Measurements from ENCODE around the gene SLCO3A1.

DNA sequence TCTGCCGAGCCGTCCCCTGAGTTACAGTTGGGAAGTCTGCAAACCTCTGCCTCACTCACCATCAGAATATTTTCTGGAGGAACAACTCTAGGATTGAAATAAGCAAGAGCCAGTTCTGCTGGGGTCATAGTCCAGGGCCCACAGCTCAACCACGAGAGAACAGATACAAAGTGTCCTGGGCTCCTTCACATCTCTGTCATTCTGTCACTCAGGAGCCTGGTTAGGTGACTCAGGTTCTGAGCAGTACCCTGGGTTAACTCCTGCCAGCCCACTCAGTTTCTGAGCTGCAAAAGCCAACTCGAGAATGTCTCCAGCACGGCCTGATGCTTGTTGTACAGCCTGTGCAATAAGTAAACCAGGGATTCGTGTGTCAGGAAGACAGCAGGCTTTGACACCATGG is 155.7 kb downstream of the SLCO3A1 start:
- TF ChIP-seq EZH2 (IDR thresholded peaks at IDR 0.05; ENCODE audit: insufficient read depth, poor library complexity, severe bottlenecking) = no peak
- TF ChIP-seq EZH2phosphoT487 (IDR thresholded peaks at IDR 0.05; ENCODE audit: insufficient read depth, low read depth) = no peak

All from GM23248 (cell line).